WI38 (cell line): Measurements from ENCODE around the gene NTF4.

Experiments
- H3K4me3 ChIP-seq: 2 replicates; pipeline ENCODE4 v1.5.1; 2011; ENCODE audit warnings: low read depth, mild to moderate bottlenecking, control low read depth, low read length
- CTCF ChIP-seq: IDR thresholded peaks from 2 replicates; pipeline ENCODE4 v1.5.1; 2012; ENCODE audit warnings: low read depth, mild to moderate bottlenecking, control low read depth, low read length

The NTF4 gene

GRCh38 chr19:49064768-49065611 lies at the start of gene NTF4:
Gene NTF4, minus strand, starts transcription at chr19:49064818. Its CDS starts 2,821 bp downstream, at chr19:49061997.
- TF ChIP-seq CTCF, result no peak
- H3K4me3 ChIP-seq, result peak within 1 kb of the TSS; percentile 37

- TF ChIP-seq CTCF, result 0 out of 2 replicates have a peak, but pooled peaks have one; percentile 21
- peak within 1 kb of the TSS; percentile 66 for H3K4me3 ChIP-seq
Measured at GRCh38 chr19:49113762-49114629, 49.4 kb upstream of the NTF4 start, which contains the start of gene LIN7B. Gene LIN7B, plus strand, starts transcription at chr19:49114370. Its CDS starts 35 bp downstream, at chr19:49114405.

- H3K4me3 ChIP-seq, result no peak overlapping the region
- TF ChIP-seq CTCF, result no peak
Measured at GRCh38 chr19:49111218-49111998, 46.8 kb upstream of the NTF4 start.

- TF ChIP-seq CTCF, result no peak
Measured at GRCh38 chr19:49110567-49110966, 45.9 kb upstream of the NTF4 start.

GRCh38 chr19:49109569-49110233 lies 45.1 kb upstream of the NTF4 start:
- H3K4me3 ChIP-seq, result no peak overlapping the region
- no peak for TF ChIP-seq CTCF

More at GRCh38 chr19:49110567-49110966, 45.9 kb upstream of the NTF4 start:
- no peak overlapping the region for H3K4me3 ChIP-seq

GRCh38 chr19:49109051-49109450 lies 44.4 kb upstream of the NTF4 start:
- TF ChIP-seq CTCF, result no peak
- no peak overlapping the region for H3K4me3 ChIP-seq
